HG03457 (cell line): ENCODE results near the gene B4GALT1.

Source experiments
- ATAC-seq: cut with Tn5 transposase; IDR thresholded peaks from one replicate; pipeline ENCODE4 v1.9.1; 2021; ENCODE audit warnings: moderate number of reproducible peaks; ENCODE audit not compliant: unreplicated experiment

B4GALT1 gene

DNA sequence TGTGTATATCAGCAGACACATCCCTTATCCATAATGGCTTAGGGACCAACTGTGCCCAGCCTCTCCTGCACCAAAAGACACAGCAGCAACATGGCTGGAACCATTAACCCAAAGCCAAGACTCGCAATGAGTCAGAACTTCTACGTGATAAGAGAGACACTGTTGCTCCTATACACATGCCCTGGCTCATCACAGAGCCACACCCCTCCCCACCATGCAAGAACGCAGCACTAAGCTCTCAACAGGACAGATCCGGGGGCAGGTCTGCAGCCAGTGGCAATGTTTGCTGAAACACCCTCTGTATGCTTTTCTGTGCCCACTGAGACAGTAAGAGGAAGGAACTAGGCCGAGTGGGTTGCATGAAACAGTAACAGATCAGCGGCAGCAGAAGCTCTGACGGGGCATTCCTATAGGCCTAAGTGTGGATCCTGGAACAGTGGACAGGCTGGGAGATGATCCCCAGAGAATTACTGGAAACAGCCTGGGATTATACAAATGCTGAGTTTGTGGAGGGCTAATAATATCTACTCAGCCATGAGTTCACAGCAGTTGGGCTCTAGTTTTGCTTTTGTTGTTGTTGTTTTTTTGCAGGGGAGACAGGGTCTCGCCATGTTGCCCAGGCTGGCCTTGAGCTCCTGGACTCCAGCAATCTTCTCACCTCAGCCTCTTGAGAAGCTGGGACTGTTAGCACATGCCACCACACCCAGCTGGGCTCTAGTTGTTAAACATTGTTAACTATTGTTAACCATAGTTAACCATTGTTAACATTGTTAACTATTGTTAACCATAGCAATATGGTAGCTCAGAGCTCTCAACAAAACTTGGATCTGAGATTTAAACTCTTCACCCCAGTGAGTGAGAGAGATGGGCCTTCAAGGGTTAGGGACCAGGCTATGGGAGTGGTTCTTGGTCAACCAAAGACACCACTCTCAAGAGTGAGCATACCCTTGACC lies 41.0 kb downstream of the B4GALT1 start:
- no peak for ATAC-seq

DNA sequence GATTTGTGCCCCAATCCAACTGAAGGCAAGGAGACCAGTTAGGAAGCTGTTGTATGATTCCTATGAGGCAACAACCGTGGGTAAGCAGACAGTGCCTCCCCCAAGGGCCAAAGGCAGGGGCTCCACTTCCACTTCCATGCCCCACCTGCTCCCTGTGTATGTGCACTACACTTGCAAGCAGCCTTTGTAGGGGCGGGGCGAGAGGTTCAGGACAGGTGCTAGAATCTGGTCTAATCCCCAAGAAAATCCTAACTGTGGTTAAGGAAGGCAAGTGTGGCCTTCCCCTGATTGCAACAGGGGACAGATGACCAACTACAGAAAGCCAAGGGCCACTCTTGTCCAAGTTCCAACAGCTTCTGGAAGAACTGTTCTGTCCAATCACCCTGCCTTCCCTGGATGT lies 41.7 kb downstream of the B4GALT1 start:
- no peak for ATAC-seq

DNA sequence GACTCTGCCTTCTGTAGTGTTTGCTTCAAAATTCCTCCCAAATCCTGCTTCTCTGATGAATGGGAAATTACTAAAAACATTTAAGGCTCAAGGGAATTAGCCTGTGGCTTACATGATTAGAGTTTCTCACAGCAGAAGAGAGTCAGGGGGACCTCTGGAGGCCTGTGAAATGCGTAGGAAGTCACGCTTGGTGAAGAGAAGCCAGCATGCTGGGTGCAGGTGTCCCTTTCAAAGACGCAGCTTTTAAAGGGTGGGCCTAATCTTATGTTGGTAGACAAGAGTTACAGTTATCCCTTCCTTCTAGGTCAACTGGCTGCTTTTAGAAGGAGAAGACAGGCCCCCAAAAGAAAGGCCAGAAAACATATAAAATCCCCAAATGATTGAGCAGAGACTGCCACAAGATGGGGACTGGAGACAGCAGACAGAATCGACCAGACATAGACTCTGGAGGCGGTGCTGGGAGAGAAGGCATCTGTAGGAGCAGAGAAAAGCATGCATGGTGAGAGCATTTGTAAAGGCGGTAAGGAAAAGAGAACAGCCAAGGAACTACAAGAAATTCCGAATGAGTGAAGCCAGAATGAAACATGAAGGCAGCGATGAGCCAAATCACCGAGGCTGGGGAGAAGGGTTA lies 42.3 kb downstream of the B4GALT1 start:
- ATAC-seq, result peak; percentile 47

DNA sequence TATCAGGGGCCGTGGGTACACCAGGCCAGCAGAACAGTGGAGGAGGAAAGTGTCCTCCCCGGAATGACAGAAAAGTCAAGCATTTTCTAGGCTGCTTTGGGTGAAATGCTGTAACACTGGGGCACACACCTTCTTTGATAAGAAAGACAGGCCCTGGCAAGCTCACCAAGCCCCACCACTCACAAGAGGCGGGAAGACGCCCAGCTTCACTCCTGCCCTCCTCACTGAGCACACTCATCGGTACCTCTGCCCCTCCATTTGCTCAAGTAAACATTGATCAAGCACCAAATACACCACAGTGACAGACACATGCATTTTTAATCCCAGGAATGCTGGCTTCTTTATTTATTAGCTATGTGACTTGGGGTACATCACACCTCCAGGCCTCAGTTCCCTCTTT lies 43.1 kb downstream of the B4GALT1 start:
- no peak for ATAC-seq

DNA sequence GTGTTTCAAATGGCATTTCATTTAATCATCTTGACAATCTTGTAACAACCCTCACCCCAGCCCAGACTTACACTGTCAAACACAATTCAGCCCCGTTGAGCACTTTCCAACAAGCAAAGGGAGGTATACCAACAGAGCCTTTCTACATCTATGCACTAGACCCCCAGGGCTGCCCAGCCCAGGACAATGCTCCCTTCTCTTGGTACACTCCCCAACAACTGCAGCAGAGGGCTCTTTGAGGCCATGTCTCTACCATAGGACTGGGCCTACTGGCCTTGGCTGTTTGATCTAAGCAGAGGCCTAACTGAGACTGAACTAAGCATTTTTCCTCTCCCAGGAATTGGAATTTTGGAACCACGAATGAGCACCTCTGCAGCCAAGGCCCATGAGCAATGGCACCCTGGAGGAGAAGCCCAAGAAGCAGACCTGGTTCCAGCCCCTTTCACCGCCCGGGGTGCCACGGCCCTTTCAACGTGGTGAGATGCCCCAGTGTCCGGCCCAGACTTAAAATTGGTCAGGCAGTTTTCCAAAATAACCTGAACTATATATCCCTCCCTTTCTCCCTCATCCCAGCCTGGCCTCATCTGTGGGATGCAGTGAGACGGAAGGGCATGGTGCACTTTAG lies 43.6 kb downstream of the B4GALT1 start:
- ATAC-seq, result no peak

DNA sequence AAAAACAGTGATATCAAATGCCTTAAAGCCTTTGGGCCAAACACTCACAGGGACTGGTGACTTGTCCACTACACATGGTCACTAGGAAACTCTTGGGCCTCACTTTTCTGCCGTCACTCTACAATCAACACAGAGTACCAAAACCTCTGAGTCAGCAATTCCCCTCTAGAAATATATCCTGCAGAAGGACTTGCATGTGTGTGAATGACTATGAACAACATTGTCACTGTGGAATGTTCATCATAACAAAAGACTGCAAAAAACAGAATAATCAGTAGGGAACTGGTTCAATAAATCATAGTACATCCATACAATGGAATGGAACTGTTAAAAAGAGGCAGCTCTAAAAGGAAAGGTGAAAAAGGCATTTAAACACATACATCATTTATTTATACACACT lies 46.5 kb downstream of the B4GALT1 start:
- ATAC-seq, result no peak

DNA sequence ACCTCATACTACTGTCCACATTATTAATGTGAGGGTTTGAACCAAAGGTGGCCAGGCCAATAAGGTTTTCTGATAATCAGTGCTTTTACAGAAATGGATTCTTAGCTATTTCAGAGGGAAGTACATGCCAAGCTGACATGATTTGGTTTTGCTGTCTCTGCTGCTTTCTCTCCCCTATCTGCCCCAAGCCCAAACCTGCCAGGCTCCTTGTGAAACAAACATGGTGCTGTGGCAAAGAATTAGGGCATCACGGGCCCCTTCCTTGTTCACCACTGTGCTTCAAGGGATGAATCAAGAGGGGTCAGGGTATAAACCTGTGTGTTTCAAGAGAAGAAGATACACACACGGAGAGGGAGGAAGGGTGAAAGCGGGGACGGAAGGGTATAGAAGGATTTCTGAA lies 49.3 kb downstream of the B4GALT1 start:
- ATAC-seq, result no peak

DNA sequence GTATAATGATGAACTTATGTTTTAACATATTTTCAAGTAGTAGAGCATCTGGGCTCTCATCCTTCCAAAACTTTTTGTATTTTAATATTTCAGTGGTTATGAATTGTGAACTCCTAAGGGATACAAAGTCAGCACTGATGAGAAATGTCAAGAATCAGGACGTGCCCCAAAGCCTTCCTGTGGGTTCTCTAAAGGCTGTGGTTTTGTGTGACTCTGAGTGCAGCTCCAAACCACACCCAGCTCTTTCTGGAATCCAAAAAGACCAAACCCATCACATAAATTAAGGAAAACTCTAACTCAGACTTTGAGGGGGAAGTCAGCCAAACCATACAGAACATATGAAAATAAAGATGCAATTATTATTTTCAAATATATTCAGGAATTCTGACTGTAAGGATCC lies 49.8 kb downstream of the B4GALT1 start:
- no peak for ATAC-seq

DNA sequence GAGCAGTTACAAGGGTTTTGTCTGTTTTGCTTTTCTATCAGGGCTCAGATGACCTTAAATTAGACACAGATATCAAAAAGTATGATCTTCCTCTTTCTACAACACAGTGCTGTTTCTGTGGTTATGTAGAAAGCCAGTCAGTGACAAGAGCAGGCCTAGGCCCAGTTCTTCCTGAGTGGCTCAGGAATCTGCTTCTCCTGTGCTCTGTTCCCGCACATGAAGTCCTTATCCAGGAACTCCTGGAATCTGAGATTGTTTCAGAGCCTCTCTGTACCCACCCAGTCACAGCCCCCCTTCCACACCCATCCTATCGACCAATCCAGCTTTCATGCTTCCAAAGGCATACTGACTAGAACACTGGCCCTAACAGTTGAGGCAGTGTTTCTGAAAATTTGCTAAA lies 50.3 kb downstream of the B4GALT1 start:
- ATAC-seq, result no peak

DNA sequence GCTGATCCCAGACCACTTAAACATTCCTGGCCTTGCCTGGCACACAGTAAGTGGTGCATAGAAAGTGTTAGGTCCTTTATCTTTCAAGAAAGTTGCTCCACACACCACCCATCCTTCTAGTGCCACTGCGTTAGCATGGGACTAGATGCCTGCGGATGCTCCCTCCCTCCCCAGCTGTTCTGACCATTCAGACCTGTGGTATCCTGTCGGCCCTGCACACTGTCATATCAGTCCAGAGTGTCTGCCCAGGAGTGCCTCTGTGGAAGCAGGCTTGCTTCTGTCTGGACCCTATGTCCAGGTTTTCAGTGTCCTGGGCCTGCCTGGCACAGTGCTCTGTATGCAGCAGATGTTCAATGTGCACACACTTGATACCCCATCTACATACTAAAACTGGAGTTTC lies 52.4 kb downstream of the B4GALT1 start:
- ATAC-seq, result no peak

DNA sequence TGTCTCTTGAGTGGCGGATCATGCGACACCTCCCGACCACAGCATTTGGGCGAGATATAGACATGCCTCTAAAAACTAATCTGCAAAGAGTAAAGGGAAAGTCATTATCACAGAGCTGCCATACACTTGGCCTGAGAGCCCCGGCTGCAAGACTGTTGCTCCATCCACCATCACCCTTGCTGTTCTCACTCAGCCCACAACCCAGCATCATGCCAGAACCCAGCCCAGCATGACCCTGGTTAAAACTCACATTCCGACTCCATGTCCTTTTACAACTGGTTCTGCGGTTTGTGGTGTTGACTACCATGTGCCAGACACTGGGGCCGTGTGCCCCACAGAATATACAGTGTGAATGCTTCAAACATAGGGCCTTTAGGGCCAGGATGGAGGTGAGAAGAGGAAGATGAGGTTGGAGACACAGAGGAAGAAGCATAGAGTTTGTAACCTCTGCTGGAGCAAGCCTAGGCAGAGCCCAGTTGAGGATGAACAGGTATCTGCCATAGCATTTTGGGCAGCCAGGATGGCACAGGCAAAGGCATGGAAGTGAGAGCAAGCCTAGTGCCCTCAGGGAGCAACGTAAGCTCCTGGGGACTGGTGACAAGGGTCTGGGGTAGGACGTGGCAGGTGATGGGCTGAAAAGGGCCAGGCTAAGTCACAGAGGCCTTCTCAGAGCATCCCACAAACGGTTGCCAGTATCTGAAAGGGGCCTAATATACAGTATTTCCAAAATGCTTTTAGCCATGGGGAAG lies 53.2 kb downstream of the B4GALT1 start:
- ATAC-seq, result no peak

DNA sequence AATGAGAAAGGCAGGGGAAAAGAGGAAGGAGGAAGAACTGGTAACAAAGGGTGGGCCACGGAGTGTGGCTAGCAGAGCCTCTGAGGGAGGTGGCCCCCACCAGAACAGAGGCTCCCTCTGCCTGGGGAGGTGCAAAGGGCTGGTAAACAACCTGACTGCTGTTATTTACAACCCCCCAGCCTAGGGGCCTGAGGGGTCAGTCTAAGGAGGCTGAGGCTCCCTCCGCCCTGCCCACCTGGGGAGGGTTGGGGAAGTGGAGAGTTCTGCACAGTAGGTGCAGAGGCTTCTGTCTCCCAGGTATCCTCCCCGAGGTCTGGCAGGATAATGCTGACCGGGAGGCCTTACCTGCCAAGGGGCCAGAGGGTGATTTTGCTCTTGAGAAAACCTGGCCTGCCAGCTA lies 55.0 kb downstream of the B4GALT1 start:
- ATAC-seq, result no peak

DNA sequence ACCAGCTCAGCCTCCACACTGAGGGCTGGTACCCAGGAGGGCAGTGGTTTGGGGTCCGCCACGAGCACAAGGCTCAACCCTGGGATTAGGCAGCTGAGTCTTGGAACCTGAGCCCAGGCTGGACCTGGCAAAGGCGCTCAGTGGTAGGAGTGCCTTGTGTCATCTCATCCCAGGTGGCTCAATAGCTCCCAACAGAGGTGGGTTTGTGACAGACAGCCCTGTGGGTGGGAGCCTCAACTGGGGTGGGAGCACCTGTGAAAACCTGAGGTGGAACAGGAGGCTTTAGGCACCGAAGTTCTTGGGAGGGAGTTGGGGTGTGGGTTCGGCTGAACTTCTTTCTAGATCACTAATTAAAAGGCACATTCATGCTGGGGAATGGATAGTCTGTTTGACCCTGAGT lies 55.5 kb downstream of the B4GALT1 start:
- no peak for ATAC-seq

DNA sequence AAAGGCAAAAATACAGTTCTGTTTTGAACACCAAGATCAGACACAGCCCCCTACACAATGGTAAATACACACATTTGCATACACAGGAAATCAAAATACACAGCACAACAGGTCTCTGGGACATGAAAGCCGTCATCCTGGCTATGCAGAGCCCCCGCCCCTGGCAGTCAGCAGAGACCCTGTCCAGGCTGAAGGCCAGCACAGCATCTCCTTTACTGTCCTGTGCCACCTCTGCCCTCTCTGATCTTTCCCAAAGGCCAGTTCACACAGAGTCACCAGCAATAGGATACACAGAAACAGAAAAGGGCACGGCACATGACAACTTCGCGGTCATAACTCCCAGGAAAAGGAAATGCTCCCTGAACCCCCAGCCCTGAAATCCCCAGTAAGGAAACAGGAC lies 56.5 kb downstream of the B4GALT1 start:
- ATAC-seq, result no peak

DNA sequence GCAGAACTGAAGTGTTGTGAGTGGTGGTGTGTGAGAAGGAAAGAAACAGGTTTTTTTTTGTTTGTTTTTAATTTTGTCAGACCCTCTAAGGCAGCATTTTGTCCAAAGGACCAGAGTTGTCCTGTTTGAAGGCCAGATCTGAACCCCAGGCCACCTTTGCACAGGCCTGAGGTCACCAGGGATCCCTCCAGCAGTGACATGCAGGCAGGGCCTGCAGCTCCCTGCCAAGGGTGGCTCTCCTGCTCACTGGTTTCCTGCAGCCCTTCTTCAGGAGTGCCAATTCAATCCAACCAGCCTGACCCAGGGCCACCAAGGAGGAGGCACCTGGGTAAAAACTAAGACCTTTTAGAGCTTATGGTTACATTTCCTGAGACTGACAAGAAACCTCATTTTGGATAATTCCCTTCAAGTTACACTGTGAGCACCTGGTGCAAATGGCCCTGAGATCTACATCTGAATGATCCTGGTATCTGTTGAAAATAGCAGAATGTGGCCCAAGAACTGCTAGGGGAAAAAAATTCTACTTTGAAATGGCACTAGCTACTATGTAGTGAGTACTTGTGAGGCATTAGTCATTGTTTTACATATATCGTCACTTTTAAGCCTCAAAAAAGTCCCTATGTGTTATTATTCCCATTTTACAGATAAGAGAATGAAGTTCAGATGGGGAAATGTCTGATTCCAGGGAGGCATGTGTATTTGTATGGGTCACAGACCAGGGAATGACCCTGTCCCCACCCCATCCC lies 57.1 kb downstream of the B4GALT1 start:
- no peak for ATAC-seq

DNA sequence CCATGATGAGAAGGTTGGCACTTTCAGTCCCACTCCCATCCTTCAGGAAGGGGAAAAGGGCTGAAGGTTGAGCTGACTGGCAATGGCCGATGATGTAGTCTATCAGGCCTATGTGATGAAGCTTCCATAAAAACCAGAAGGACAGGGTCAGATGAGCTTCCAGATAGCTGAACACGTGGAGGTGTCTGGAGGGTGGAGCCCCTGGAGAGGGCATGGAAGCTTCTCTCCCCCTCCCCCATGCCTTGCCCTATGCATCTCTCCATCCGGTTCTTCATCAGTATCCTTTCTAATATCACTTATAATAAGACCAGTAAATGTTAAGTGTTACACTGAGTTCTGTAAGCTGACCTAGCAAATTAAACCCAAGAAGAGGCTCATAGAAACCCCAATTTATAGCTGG lies 58.0 kb downstream of the B4GALT1 start:
- ATAC-seq, result no peak

DNA sequence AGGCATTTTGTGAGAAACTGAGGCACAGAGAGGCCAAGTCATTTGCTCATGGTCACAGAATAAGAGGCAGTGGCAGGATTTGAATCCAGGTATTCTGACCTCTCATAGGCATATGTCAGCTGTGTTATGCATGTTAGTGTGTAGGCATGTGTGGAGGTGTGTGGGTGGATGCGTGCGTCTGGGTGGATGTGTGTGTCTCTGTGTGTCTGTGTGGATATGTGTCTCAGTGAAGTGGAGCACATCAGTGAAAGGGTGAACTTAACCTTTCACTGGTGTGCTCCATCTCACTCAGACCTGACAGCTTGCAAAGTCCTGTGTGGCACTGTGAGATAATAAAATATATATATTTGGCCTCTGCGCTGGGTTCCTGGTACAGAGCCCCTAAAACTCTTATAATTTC lies 58.7 kb downstream of the B4GALT1 start:
- no peak for ATAC-seq

DNA sequence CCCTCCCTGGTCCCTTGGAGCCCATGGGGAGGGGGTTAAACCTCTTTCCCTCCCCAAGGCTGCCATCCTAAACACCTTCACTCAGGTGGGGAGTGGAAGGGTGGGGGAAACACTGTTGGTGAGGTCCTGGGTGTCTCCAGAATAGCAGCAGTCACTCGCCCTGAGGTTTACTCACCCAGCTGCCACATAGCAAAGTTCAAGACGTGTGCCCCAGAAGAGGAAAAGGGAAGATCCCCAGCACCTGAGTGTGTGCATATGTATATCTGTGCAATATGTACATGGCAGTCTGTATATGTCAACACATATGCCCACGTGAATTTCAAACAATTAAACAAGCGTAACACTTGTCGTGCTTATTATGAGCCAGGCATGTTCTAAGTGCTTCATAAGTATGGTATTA lies 59.4 kb downstream of the B4GALT1 start:
- no peak for ATAC-seq

DNA sequence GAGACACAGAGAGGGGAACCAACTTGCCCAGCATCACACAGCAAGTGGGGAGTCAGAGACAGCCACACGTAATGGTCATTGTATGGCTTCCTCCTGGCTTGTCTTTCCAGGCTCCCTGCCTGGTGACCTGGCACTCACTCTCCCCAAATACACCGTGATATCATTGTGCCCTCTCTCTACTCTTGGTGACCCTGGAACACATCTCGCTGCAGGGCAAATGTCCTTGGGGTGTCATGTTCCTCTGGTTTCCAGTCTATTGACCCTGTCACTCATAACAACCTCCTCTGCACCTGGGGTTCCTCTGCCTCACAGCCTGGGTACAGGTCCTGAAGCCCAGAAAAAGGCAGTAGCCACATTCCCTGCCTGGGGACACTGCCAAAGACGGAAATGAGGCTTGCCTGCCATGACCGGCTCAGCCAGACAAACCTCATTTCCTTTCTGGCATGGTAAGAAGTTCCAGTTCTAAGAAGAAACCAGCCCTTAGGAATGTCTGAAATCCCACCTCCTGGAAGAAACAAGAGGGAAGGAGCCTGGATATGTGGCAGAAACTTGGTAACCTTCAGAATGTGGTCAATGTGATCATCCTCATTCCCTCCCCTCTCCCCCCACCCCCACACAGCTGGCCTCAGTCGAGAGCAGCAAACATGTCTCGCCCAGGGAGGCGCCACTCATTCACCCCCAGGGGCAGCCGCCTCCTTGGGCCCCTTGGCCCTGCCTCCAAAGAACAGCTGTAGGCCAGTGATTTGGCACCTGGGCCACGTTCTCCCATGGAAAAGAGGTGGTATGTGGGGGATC lies 60.1 kb downstream of the B4GALT1 start:
- no peak for ATAC-seq

DNA sequence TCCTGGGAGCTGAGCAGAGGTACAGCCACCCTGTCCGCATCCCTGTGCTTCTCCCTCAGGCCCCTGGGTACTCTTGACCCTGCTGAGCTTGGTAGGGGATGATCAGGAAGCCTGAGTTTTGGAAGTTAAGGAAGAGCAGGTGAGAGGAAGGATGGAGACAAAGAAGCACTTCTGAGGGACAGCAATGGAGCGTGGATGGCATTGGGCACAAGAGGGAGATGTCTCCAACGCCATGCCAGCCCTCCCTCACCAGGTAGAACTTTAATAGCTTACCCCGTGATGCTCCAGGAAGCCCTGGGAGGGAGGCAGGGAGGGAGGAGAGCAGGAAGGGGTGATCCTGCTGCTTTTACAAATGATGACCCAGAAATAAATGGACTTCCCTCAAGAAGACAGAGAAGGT lies 60.8 kb downstream of the B4GALT1 start:
- no peak for ATAC-seq
